GM21515 (cell line): ENCODE data around the gene TRIM25.

Experiments
- ATAC-seq: cut with Tn5 transposase; IDR thresholded peaks from one replicate; pipeline ENCODE4 v1.9.1; 2021; ENCODE audit not compliant: unreplicated experiment

Gene TRIM25

DNA sequence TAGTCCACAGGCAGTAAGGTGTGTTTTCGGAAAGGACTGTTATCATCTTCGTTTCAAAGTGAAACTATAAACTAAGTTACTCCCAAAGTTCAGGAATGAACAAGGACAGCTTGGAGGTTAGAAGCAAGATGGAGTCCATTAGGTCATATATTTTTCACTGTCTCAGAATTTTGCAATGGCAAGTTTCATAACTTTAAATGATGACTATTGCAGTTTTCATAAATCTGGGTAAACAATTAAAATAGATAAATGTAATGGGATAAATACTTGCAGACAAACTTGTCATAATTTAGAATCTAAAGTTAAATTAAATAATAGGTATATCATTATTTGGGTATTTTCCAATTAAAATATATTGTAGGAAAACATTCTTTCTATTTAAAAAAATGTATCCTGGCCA lies 14.7 kb upstream of the TRIM25 start:
- no peak for ATAC-seq

GRCh38 chr17:56926704-56927103 lies 12.9 kb upstream of the TRIM25 start:
- no peak for ATAC-seq

DNA sequence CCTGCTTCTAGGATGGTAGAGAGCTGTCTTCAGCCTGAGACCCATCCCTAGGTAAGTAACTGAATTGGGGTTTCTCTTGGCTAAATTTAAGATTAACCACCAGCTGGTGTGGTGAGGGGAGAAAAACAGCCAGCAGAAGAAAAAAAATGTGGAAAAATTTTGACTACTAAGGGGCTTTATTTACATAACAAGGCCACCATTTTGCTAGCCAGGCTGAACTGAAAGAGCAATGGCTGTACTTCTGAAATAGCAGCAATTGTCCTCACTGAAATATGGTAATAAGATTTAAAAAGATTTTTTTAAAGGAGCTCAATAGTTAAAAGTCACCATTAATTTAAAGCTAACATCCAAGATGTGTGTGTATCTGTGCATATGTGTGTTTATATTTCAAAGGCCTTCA lies 12.4 kb upstream of the TRIM25 start:
- no peak for ATAC-seq

DNA sequence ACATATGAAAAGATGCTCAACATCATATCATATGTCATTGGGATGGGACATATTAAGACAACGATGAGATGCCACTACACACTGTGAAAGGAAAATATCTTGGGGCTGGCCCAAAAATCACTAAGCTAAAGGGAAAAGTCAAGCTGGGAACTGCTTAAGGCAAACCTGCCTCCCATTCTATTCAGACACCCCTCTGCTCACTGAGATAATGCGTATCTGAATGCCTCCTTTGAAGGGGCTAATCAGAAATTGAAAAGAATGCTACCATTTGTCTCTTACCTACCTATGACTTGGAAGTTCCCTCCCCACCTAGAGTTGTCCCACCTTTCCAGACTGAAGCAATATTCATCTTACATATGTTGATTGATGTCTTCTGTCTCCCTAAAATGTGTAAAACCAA lies 11.2 kb upstream of the TRIM25 start:
- no peak for ATAC-seq

- no peak for ATAC-seq
These were observed 5.9 kb upstream of the TRIM25 start for GRCh38 chr17:56919717-56920116.

- ATAC-seq, result no peak
These were observed 5.1 kb upstream of the TRIM25 start for GRCh38 chr17:56918916-56919315.

GRCh38 chr17:56917559-56918296 lies 3.9 kb upstream of the TRIM25 start:
- no peak for ATAC-seq

GRCh38 chr17:56914581-56915273 lies 878 bp upstream of the TRIM25 start:
- no peak for ATAC-seq

DNA sequence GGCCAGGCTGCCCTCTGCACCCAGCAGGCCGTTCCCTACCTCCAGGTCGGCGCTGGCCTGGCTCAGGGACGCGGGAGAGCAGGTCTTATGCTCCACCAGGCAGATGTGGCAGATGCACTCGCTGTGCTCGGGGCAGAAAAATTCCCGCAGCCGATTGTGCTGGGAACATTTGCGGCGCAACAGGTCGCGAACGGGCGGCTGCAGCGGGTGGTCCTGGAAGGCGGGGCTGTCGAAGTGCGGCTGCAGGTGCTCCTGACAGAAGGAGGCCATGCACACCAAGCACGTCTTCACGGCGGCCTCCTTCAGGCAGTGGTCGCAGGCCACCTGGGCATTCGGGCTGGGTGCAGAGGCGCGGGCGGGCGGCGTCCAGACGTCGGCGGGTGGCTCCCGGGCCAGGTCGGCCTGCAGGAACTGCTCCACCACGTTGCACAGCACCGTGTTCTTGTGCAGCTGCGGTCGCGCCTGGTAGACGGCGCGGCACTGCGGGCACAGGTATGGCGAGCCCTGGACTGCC lies 439 bp downstream of the TRIM25 start:
- ATAC-seq, result peak; percentile 32

DNA sequence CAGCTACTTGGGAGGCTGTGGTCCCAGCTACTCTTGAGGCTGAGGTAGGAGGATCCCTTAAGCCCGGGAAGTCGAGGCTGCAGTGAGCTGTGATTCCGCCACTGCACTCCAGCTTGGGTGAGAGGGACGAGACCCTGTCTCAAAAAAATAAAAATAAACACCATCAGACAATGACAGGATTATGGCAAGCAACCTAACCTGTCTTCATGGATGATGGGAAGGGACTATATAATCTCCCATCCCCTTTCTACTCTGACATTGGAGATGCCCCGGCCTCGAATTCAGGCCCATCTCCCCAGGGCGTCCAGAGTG lies 893 bp downstream of the TRIM25 start:
- ATAC-seq, result no peak

DNA sequence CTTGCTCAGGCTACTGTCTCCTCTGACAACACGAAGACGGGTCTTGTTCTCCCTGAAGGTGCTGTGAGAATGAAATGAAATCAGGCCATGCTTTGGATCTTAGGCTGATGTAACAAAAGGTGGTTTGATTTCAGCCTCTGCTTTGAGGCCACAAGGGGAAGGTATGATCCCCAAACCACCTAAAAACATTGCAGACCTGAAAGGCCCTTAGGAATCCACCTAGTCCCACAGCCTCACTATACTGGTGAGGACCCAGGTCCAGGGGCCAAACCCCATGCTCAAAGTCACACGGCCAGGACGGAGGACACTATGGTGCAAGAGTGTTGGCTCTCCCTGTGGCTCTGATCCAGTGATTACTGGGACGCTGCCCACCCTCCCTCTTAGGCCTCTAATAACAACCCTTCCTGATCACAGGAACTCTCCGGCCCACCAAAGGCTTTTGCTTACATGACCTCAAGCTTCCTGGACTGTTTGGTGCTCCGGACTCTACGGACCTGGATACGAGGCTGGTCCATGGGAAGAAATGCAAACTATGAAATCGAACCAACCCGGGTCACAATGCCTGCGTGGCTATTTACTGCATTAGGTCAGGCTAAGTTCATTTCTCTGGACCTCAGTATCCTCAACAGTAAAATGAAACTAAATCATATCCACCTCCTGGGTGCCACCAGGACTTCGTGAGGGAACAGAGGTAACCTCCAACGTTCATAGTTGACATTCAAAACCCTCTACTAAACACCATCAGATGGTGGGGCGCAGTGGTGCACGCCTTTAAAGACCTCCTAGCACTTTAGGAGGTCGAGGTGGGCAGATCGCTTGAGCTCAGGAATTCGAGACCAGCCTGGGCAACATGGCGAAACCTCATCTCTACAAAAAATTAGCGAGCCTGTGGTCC lies 1.5 kb downstream of the TRIM25 start:
- no peak for ATAC-seq

DNA sequence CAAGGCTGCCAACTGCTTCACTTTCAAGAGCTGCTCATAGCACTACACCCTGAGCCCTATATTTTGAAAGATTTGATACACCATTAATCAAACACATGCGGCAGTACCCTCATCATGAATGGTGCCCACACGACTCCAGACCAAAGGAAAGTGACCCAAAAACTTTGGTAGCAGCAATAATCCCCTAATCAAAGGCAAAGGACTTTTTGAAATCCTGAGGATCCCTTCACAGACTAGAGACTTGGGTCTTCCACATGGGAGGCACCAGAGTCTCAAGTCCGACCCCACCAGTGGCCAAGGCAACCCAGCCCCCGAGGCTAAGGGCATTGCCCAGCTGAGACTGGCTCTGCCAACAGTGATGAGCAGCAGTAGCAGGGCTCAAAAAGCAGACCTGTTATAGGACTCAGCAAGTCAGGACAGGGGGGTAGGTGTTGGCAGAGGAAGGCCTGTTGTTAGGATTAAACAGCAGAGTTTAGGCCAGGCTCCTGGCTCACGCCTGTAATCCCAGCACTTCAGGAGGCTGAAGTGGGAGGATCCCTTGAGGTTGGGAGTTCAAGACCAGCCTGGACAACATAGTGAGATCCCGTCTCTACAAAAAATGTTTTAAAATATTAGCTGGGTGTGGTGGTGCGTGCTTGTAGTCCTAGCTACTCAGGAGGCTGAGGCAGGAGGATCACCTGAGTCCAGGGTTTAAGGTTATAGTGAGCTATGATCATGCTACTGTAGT lies 3.2 kb downstream of the TRIM25 start:
- no peak for ATAC-seq

GRCh38 chr17:56909742-56910508 lies 3.9 kb downstream of the TRIM25 start:
- no peak for ATAC-seq

DNA sequence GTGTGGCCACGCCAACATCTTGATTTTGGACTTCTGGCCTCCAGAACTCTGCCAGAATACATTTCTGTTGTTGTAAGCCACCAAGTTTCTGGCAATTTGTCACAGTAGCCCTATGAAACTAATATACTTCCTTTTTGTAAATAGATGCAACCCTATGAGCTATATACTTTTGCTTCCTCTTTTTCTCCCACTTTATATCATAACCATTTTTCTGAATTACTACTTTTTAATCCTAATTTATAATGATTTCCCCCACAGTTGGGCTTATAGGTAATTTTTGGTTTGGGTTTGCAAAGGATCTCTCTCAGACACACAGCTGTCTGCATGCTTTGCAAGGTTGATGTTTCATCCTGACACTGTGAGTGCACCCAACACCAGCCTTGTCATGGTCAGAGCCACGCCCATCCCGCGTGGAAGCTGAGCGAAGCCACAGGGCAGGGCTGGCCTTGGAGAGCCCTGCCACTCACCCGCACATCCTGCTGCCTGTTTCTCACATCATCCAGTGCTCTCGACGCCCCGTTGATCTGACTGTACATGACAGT lies 5.8 kb downstream of the TRIM25 start:
- ATAC-seq, result peak; percentile 82

- ATAC-seq, result no peak
These were observed 10.3 kb downstream of the TRIM25 start for GRCh38 chr17:56903560-56903959.

GRCh38 chr17:56902348-56902747 lies 11.5 kb downstream of the TRIM25 start:
- no peak for ATAC-seq

DNA sequence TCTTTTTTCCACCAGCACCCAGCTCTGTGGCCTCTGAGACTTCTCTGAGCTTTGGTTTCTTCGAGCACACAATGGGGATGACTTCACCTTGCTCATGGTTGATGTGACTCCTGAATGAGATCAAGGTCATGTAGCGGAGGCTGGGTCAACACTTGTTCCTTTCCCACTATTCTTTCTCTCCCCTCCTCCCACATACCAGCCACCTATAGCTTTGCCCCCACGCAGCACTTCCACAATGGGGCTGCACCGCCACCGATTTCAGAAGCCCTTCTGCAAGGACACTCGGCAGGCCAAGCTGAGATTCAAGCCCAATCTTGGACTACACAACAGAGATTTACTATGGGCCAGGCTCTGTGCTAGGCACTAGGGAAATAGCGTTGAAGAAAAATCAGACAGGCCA lies 14.4 kb downstream of the TRIM25 start:
- no peak for ATAC-seq

- no peak for ATAC-seq
These were observed 15.0 kb downstream of the TRIM25 start for GRCh38 chr17:56898874-56899273.

- peak; percentile 49 for ATAC-seq
These were observed 16.0 kb downstream of the TRIM25 start for GRCh38 chr17:56897646-56898424.
